ENCODE measurements around the gene BAX. TPM values are rescaled to one million over a fixed set of nuclear protein-coding genes. Genes with fewer than 3 reads are reported as not detected.
"Not testable (repeated sequence)": the region's sequence is repeated elsewhere in the genome, so short reads cannot be mapped to it uniquely, and the experiment has no call there.

Gene BAX
- total and polyA plus RNA-seq, 2 of the 13 experiments (the other 11 are each of a cell fraction or from before 2014, with no cell fraction given), result 139 to 176 TPM

DNA sequence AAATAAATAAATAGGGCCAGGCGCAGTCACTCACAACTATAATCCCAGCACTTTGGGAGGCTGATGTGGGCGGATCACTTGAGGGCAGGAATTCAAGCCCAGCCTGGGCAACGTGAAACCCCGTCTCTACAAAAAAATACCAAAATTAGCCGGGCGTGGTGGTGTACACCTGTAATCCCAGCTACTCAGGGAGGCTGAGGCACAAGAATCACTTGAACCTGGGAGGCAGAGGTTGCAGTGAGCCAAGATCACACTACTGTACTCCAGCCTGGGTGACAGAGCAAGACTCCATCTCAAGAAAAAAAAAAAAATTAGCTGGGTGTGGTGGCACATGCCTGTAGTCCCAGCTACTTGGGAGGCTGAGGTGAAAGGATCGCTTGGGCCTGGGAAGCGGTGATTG is 28.8 kb upstream of the BAX start:
- H2AFZ ChIP-seq (ENCODE audit: low read length); FAIRE-seq; H3K4me3 ChIP-seq (replicated peaks in 1 of 3; ENCODE audit: insufficient read depth in 1 of 3, low read depth in 2 of 3, low read length in 3 of 3); H3K4me2 ChIP-seq (ENCODE audit: low read depth, low read length); DNase-seq (ENCODE audit: low spot score); H3K79me2 ChIP-seq (ENCODE audit: insufficient read depth, low read length); BruUV-seq (replicated peaks); intact Hi-C loops (cut with micrococcal nuclease; ENCODE audit: unreplicated experiment); H3K27me3 ChIP-seq (ENCODE audit: control insufficient read depth in 1 of 2, insufficient read depth in 2 of 2, low read length in 2 of 2); H3K9ac ChIP-seq (ENCODE audit: insufficient read depth, low read depth, low read length); ATAC-seq; H3K27ac ChIP-seq (ENCODE audit: extremely low read length, insufficient read depth, low read length); H4K20me1 ChIP-seq (ENCODE audit: insufficient read depth, low read length); H3K36me3 ChIP-seq (replicated peaks in 1 of 2; ENCODE audit: control insufficient read depth in 1 of 2, insufficient read depth in 2 of 2, low read length in 2 of 2); H3K4me1 ChIP-seq (ENCODE audit: insufficient read depth, low read length); CTCF ChIA-PET (ENCODE audit: low intra/inter-chr PET ratio, low total read pairs); in situ Hi-C loops (cut with HindIII; ENCODE audit: extremely low pct_ligation_motif_present, low pct_unique_long_range_greater_than_20kb); H3K9me3 ChIP-seq (ENCODE audit: low read length): not testable (repeated sequence)
- POLR2A ChIA-PET, result interaction anchor here (1.1 to 1.5 kb wide), 2 partner anchors 26 to 29 kb away, joined by 3 read pairs; partner anchors contain the start of genes BAX and NUCB1
- WGBS (ENCODE audit: low lambda C conversion rate), result 80% methylated on average over 8 of the region's 8 CpGs

DNA sequence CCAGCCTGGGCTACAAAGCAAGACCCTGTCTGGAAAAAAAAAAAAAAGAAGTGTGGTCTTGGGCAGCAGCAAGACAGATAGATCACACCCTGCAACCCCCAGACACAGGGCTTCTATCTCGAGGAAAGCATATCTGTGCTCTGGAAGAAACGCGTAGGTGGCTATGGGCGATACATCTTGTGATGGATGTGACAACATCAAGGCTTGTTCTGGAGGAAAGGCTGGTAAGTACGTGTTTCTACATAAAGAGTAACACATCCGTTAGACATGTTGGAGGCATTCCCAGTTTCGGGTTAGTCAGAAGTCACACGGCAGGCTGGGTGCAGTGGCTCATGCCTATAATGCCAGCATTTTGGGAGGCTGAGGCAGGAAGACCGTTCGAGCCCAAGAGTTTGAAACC is 27.8 kb upstream of the BAX start:
- Histone ChIP-seq H3K4me2 (ENCODE audit: low read depth, low read length) (no peak overlapping the region), H3K27me3 (ENCODE audit: control insufficient read depth in 1 of 2, insufficient read depth in 2 of 2, low read length in 2 of 2) (no peaks in the 10 kb centered on the region), H4K20me1 (ENCODE audit: insufficient read depth, low read length) (no peaks in the 10 kb centered on the region), H3K4me1 (ENCODE audit: insufficient read depth, low read length) (no peaks in the 10 kb centered on the region), H3K79me2 (ENCODE audit: insufficient read depth, low read length) (no peaks in the 10 kb centered on the region), H3K27ac (ENCODE audit: extremely low read length, insufficient read depth, low read length) (no peak overlapping the region), H3K9me3 (ENCODE audit: low read length) (no peaks in the 10 kb centered on the region), H3K36me3 (replicated peaks in 1 of 2; ENCODE audit: control insufficient read depth in 1 of 2, insufficient read depth in 2 of 2, low read length in 2 of 2) (no peaks in the 10 kb centered on the region; a peak in 1 of 5 replicates), H3K4me3 (replicated peaks in 1 of 3; ENCODE audit: insufficient read depth in 1 of 3, low read depth in 2 of 3, low read length in 3 of 3) (no peak overlapping the region), H3K9ac (ENCODE audit: insufficient read depth, low read depth, low read length) (no peak overlapping the region), H2AFZ (ENCODE audit: low read length) (no peak overlapping the region)
- intact Hi-C loops (cut with micrococcal nuclease; ENCODE audit: unreplicated experiment) (no loop called here), in situ Hi-C loops (cut with HindIII; ENCODE audit: extremely low pct_ligation_motif_present, low pct_unique_long_range_greater_than_20kb) (no loop called here)
- DNase-seq (ENCODE audit: low spot score) (no peak), ATAC-seq (no peak), FAIRE-seq (no peak)
- ChIA-PET POLR2A (no interaction called here), CTCF (ENCODE audit: low intra/inter-chr PET ratio, low total read pairs) (no interaction called here)
- WGBS (ENCODE audit: low lambda C conversion rate), result 80% methylated on average over 6 of the region's 10 CpGs
- no peak for TF ChIP-seq SP5 (CRISPR knock-in tag; IDR thresholded peaks at IDR 0.05; ENCODE audit: borderline replicate concordance, low read depth)
- no TSS peak for BruUV-seq (replicated peaks)

DNA sequence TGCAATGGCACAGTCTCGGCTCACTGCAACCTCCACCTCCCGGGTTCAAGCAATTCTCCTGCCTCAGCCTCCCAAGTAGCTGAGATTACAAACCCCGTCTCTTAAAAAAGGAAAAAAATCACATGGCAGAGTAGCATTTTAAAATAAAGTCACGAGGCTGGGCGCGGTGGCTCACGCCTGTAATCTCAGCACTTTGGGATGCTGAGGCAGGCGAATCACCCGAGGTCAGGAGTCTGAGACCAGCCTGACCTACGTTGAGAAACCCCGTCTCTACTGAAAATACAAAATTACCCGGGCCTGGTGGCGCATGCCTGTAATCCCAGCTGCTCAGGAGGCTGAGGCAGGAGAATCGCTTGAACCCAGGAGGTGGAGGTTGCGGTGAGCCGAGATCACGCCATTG is 27.0 kb upstream of the BAX start:
- H4K20me1 ChIP-seq (ENCODE audit: insufficient read depth, low read length); H3K9ac ChIP-seq (ENCODE audit: insufficient read depth, low read depth, low read length); CTCF ChIA-PET (ENCODE audit: low intra/inter-chr PET ratio, low total read pairs); H2AFZ ChIP-seq (ENCODE audit: low read length); H3K36me3 ChIP-seq (replicated peaks in 1 of 2; ENCODE audit: control insufficient read depth in 1 of 2, insufficient read depth in 2 of 2, low read length in 2 of 2); H3K9me3 ChIP-seq (ENCODE audit: low read length); H3K4me2 ChIP-seq (ENCODE audit: low read depth, low read length); DNase-seq (ENCODE audit: low spot score); FAIRE-seq; H3K4me1 ChIP-seq (ENCODE audit: insufficient read depth, low read length); H3K27me3 ChIP-seq (ENCODE audit: control insufficient read depth in 1 of 2, insufficient read depth in 2 of 2, low read length in 2 of 2); H3K4me3 ChIP-seq (replicated peaks in 1 of 3; ENCODE audit: insufficient read depth in 1 of 3, low read depth in 2 of 3, low read length in 3 of 3); H3K27ac ChIP-seq (ENCODE audit: extremely low read length, insufficient read depth, low read length); BruUV-seq (replicated peaks); H3K79me2 ChIP-seq (ENCODE audit: insufficient read depth, low read length); intact Hi-C loops (cut with micrococcal nuclease; ENCODE audit: unreplicated experiment); in situ Hi-C loops (cut with HindIII; ENCODE audit: extremely low pct_ligation_motif_present, low pct_unique_long_range_greater_than_20kb); ATAC-seq: not testable (repeated sequence)
- WGBS (ENCODE audit: low lambda C conversion rate), result 84% methylated on average over 17 of the region's 17 CpGs
- POLR2A ChIA-PET, result interaction anchor here (0.7 kb wide), 1 partner anchor 25 kb away, joined by 3 read pairs; no protein-coding TSS in a partner anchor
